ENCODE results near the gene NUTM2E.
"Not testable (repeated sequence)": the region's sequence is repeated elsewhere in the genome, so short reads cannot be mapped to it uniquely, and the experiment has no call there.

The NUTM2E gene

GRCh38 chr10:79826496-79827215 lies at the start of gene NUTM2E:
TSS of gene NUTM2E (plus strand) at chr10:79826739. CDS start at chr10:79841741, 15,002 bp downstream.
- ATAC-seq, result peak; percentile 98

GRCh38 chr10:79777997-79778396 lies 48.5 kb upstream of the NUTM2E start:
- not testable (repeated sequence) for ATAC-seq

GRCh38 chr10:79779310-79779938 lies 47.1 kb upstream of the NUTM2E start:
- ATAC-seq, result peak; percentile 98

GRCh38 chr10:79779992-79780391 lies 46.5 kb upstream of the NUTM2E start:
- not testable (repeated sequence) for ATAC-seq

- ATAC-seq, result not testable (repeated sequence)
Measured at GRCh38 chr10:79781584-79781983, 45.0 kb upstream of the NUTM2E start.

GRCh38 chr10:79787455-79787952 lies 39.0 kb upstream of the NUTM2E start:
- ATAC-seq, result peak; percentile 49; the same call in 1 of the 3 replicates

GRCh38 chr10:79789351-79789750 lies 37.2 kb upstream of the NUTM2E start:
- ATAC-seq, result not testable (repeated sequence)

GRCh38 chr10:79791906-79792517 lies 34.5 kb upstream of the NUTM2E start:
- not testable (repeated sequence) for ATAC-seq

GRCh38 chr10:79799337-79799736 lies 27.2 kb upstream of the NUTM2E start:
- not testable (repeated sequence) for ATAC-seq

GRCh38 chr10:79805857-79806256 lies 20.7 kb upstream of the NUTM2E start:
- ATAC-seq, result peak; percentile 64; the same call in 2 of the 3 replicates

- ATAC-seq, result not testable (repeated sequence)
Measured at GRCh38 chr10:79811895-79812294, 14.6 kb upstream of the NUTM2E start.

GRCh38 chr10:79816290-79816689 lies 10.2 kb upstream of the NUTM2E start:
- ATAC-seq, result not testable (repeated sequence)

GRCh38 chr10:79823387-79823786 lies 3.2 kb upstream of the NUTM2E start:
- ATAC-seq, result not testable (repeated sequence)

GRCh38 chr10:79825587-79826011 lies 940 bp upstream of the NUTM2E start:
- peak; percentile 18 for ATAC-seq

- ATAC-seq, result not testable (repeated sequence)
Measured at GRCh38 chr10:79826131-79826495, 426 bp upstream of the NUTM2E start.

- not testable (repeated sequence) for ATAC-seq
Measured at GRCh38 chr10:79833833-79834232, 7.3 kb downstream of the NUTM2E start.

- not testable (repeated sequence) for ATAC-seq
Measured at GRCh38 chr10:79835891-79836290, 9.4 kb downstream of the NUTM2E start.

GRCh38 chr10:79836891-79837290 lies 10.4 kb downstream of the NUTM2E start:
- not testable (repeated sequence) for ATAC-seq

- not testable (repeated sequence) for ATAC-seq
Measured at GRCh38 chr10:79838441-79838840, 11.9 kb downstream of the NUTM2E start.

- not testable (repeated sequence) for ATAC-seq
Measured at GRCh38 chr10:79853191-79853854, 26.8 kb downstream of the NUTM2E start.

GRCh38 chr10:79862269-79862668 lies 35.7 kb downstream of the NUTM2E start:
- not testable (repeated sequence) for ATAC-seq

GRCh38 chr10:79862803-79863202 lies 36.3 kb downstream of the NUTM2E start:
- peak; percentile 45; the same call in 1 of the 3 replicates for ATAC-seq
